GM21576 (cell line): ENCODE measurements around the gene WDR33.

Experiments
- ATAC-seq: cut with Tn5 transposase; IDR thresholded peaks from one replicate; pipeline ENCODE4 v1.9.1; 2021; ENCODE audit warnings: mild to moderate bottlenecking, moderate library complexity; ENCODE audit not compliant: unreplicated experiment

Gene WDR33

DNA sequence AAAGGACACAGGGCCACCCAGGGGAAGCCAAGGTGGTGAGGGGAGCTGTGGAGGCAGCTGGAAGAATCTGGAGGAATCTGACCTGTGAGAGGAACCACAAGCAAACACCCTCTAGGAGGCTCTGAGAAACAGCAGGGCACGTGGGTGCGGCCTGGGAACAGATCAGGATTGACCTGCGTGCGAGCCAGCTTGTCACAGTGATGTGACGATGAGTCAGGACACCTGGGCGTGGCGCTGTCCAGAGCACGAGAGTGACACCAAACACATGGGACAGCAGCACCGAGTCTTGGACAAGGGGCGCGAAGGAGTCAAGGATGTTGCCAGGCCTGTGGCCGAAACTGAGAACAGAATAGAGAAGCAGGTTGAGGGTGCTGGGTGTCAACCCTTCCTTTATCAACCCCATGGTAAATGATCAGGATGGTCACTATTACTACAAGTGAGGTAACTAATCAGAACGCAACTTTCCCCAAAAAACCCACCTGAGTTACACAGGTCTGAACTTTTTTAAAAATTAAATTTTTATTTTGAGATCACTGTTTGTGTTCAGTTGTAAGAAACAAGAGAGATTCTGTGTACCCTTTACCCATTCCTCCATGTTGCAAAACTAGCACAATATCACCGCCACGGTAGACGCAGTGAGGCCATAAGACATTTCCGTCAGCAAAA, 110.3 kb downstream of the WDR33 start:
- peak; percentile 63 for ATAC-seq

GRCh38 chr2:127698553-127699355, 112.2 kb downstream of the WDR33 start:
- ATAC-seq: no peak

DNA sequence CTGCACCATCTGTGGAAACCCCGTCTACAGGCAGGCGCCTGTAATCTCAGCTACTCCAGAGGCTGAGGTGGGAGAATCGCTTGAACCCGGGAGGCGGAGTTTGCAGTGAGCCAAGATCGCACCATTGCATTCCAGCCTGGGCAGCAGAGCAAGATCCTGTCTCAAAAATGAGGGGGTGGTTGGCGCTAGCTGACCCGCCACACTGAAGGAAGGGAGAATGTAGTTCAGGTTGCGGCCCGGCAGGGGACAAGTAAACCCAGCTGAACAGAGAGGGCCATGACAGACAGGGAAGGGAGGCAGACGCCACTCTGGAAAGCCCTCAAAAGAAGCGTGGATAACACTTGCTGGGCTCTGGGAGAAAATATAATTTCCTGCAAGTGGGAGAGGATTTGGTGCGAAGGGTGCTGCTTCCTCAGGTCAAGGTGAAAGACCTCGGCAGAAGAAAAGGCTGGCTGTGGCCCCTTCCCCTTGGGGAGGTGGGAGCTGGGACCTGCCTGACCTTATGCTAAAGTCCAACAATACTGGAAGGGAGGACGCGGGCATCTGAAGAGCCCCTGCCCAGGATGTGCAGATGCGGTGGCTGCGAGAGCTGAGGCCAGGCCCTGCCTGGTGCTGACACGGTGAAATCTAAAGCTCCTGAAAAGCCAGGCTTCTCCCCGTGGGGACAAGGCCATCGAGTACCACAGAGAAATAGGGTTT, 113.3 kb downstream of the WDR33 start:
- no peak for ATAC-seq

- no peak for ATAC-seq
Observed at GRCh38 chr2:127695491-127696472, 115.2 kb downstream of the WDR33 start.

DNA sequence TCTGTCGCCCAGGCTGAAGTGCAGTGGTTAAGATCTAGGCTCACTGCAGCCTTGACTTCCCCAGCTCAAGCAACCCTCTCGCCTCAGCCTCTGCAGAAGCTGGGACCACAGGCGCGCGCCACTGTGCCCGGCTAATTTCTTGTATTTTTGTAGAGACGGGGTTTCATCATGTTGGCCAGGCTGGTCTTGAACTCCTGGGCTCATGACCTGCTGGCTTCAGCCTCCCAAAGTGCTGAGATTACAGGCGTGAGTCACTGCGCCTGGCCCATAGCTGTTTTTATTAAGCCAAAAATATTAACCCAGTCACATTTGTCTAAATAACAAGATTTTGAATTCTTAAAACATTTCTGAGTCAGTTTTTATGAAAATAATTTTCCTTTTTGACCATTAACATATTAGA, 116.0 kb downstream of the WDR33 start:
- ATAC-seq: no peak

- ATAC-seq: no peak
Observed at GRCh38 chr2:127690696-127691095, 120.3 kb downstream of the WDR33 start.

DNA sequence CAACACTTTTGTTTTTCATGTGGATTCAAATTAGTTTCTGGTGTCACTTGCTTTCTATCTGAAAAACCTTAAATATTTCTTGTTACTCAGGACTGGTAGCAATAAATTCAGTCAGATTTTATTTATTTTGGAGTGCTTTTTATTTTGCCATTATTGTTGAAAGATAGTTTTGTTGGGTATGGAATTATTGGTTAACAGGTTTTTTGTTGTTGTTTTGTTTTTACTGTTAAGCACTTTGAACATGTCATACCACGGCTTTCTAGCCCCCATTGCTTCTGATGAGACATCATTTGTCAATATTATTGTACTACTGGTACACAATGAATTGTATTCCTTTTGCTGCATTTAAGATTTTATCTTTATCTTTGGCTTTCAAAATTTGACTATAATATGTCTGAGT, 122.6 kb downstream of the WDR33 start:
- no peak for ATAC-seq

DNA sequence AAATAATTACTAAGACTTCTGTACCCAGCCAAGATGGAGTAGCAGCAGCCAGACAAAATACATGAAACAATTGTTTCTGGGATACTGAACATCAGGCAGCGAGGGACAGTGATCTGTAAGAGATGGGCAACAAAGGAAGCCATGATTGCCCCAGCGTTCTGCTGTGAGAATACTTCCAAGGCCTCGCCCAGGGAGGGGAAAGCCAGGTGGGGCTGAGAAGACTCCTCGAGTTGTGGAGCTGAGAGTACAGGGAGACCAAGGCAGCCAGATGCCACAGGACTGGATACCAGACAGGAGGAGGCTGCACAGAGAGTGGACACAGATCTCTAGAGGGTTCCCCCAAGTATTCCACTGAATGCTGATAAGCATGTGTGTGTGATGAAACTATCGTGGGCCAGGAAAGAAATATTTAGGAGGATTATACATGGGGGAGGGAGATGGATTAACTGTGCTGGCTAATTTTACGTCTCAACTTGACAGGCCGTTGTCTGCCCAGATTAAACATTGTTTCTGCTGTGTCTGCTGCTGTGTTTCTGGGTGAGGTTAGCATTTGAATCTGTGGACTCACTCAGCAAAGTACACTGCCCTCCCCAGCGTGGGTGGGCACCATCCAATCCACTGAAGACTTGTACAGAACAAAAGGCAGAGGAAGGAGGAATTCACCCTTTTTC, 125.4 kb downstream of the WDR33 start:
- ATAC-seq: no peak

GRCh38 chr2:127683757-127684156, 127.2 kb downstream of the WDR33 start:
- no peak for ATAC-seq

DNA sequence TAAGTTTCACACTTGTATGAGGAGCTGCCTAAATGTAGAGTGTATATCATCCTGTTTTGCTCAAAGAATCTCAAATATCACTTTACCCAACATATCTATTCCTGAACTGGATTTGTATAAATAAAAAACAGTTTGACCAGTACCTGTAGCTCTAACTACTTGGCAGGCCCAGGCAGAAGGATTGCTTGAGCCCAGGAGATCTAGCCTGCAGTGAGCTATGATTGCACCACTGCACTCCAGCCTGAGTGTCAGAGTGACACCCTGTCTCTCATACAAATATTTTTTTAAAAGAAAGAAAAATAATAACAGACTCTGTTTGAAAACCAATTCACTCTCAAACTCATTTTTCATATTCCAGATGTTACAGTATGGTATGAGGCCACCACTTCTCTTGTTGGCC, 127.9 kb downstream of the WDR33 start:
- ATAC-seq: no peak

GRCh38 chr2:127681976-127682857, 128.8 kb downstream of the WDR33 start:
- ATAC-seq: no peak

GRCh38 chr2:127681288-127681804, 129.6 kb downstream of the WDR33 start:
- ATAC-seq: no peak

DNA sequence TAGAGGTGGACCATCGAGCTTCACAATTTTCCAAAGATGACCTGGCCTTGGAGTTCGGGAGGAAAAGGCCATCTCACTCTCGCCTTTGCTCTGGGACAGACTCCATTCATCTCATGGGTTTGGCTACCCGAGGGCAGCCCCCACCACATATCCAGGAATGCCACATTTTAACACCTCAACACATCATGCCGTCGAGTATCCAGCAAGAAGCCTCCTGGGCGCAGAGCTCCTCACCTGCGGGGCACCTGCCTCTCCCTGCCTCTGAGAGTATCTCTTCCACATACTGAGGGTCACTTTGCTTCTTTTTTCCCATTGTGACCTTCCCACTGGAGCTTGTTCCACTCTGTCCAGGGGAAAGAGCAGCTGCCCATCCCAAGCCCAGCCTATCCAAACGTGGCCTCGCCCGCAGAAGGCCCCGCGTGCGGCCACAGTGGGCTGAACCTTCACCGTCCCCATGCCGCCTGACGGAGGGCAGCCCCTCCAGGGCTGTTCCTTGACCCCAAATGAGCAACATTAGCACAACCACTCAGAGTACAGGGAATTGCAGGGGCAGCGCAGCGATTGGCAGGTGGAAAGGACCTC, 130.2 kb downstream of the WDR33 start:
- ATAC-seq: no peak

GRCh38 chr2:127679680-127680361, 131.2 kb downstream of the WDR33 start:
- ATAC-seq: no peak

GRCh38 chr2:127678991-127679390, 132.0 kb downstream of the WDR33 start:
- no peak for ATAC-seq

DNA sequence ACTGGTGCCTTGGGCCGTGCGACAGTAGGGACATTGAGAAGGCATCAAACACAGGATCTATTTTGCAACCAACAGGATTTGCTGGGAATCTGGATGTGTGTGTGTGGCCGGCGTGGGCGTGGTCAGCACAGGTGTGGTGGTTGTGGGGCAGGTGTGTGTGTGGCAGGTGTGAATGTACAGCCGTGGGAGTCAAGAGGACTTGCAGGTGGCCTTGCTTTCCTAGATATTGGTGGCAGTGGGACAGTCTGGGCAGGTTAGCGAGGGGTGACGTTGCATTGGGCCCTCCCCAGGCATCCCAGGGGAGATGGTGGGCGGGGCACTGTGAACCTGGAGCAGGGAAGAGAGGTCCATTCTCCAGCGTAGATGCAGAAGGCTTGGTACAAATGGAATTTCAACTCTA, 132.4 kb downstream of the WDR33 start:
- ATAC-seq: no peak

- no peak for ATAC-seq
Observed at GRCh38 chr2:127676906-127677305, 134.1 kb downstream of the WDR33 start.
